ENCODE results near the gene GNG13. TPM values are rescaled to one million over a fixed set of nuclear protein-coding genes. Genes with fewer than 3 reads are reported as not detected.

The GNG13 gene
- not detected for total RNA-seq

- H3K4me3 ChIP-seq (ENCODE audit: low read depth, poor library complexity, severe bottlenecking) = no peak within 1 kb of the TSS
- no peak for DNase-seq (ENCODE audit: low spot score in 2 of 2)
- 4 to 6% methylated on average over 18 to 45 of the region's 57 CpGs for WGBS, 2 donors
- TF ChIP-seq CTCF (IDR thresholded peaks at IDR 0.05) (no peak), POLR2A (IDR thresholded peaks at IDR 0.05) (no peak)
- intact Hi-C loops (cut with DNase I; ENCODE audit: low total_unique reads) = no loop called here
Observed at GRCh38 chr16:799948-800833, at the start of gene GNG13. TSS of gene GNG13 (minus strand) at chr16:800734. CDS start at chr16:799077, 1,657 bp downstream.

GRCh38 chr16:848510-849253 is 48.1 kb upstream of the GNG13 start:
- DNase-seq (ENCODE audit: low spot score in 2 of 2) = no peak
- intact Hi-C loops (cut with DNase I; ENCODE audit: low total_unique reads) = no loop called here
- WGBS, 2 donors = 92 to 93% methylated on average over 44 of the region's 44 CpGs
- TF ChIP-seq POLR2A (IDR thresholded peaks at IDR 0.05) (no peak), CTCF (IDR thresholded peaks at IDR 0.05) (no peak)
- H3K4me3 ChIP-seq (ENCODE audit: low read depth, poor library complexity, severe bottlenecking) = no peak overlapping the region

GRCh38 chr16:847681-848445 is 47.3 kb upstream of the GNG13 start:
- no peak for DNase-seq (ENCODE audit: low spot score in 2 of 2)
- intact Hi-C loops (cut with DNase I; ENCODE audit: low total_unique reads) = no loop called here

GRCh38 chr16:847151-847550 is 46.6 kb upstream of the GNG13 start:
- intact Hi-C loops (cut with DNase I; ENCODE audit: low total_unique reads) = no loop called here
- no peak overlapping the region for H3K4me3 ChIP-seq (ENCODE audit: low read depth, poor library complexity, severe bottlenecking)
- TF ChIP-seq POLR2A (IDR thresholded peaks at IDR 0.05) (no peak), CTCF (IDR thresholded peaks at IDR 0.05) (no peak)
- 86 to 97% methylated on average over 10 of the region's 10 CpGs for WGBS, 2 donors
- DNase-seq (ENCODE audit: low spot score in 2 of 2) = no peak

More at GRCh38 chr16:847681-848445, 47.3 kb upstream of the GNG13 start:
- H3K4me3 ChIP-seq (ENCODE audit: low read depth, poor library complexity, severe bottlenecking) = no peak overlapping the region
- TF ChIP-seq POLR2A (IDR thresholded peaks at IDR 0.05) = no peak
- no peak for TF ChIP-seq CTCF (IDR thresholded peaks at IDR 0.05)
- 88 to 92% methylated on average over 16 to 17 of the region's 33 CpGs for WGBS, 2 donors

- 63 to 65% methylated on average over 26 of the region's 26 CpGs for WGBS, 2 donors
- TF ChIP-seq CTCF (IDR thresholded peaks at IDR 0.05) = no peak
- TF ChIP-seq POLR2A (IDR thresholded peaks at IDR 0.05) = no peak
- H3K4me3 ChIP-seq (ENCODE audit: low read depth, poor library complexity, severe bottlenecking) = no peak overlapping the region
- intact Hi-C loops (cut with DNase I; ENCODE audit: low total_unique reads) = no loop called here
- DNase-seq (ENCODE audit: low spot score in 2 of 2) = no peak
Observed at GRCh38 chr16:845351-845745, 44.8 kb upstream of the GNG13 start.

Measured in lower leg skin (tissue), 4 donors.